ENCODE measurements around the gene LEMD2. TPM values are rescaled to one million over a fixed set of nuclear protein-coding genes. Genes with fewer than 3 reads are reported as not detected.

The LEMD2 gene
- total and polyA plus RNA-seq, 11 donors, result 21.2 to 51.3 (median 25.9) TPM

DNA sequence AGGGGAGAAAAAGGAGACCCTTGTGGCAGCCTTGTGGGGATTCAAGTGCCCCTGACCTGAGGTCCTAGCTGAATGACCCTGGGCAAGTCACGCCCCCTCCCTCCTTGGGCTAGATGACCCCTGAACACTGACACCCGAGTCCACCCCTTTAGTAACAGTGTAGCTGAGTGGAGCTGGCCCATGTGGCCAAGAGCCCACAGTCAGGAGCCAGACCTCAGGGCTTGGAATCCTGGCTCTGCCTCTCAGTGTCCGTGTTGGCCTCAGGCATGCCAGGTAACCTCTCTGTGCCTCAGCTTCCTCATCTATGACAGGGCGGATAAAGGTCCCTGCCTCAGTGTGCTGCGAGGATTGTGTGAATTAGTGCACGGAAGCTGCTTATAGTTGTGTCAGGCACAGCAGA lies 56.5 kb downstream of the LEMD2 start:
- H3K27ac ChIP-seq, result peak overlapping the region; percentile 42 to 91 (median 82)
- ATAC-seq (no peak), DNase-seq (no peak)
- no peaks in the 10 kb centered on the region for H3K9me3 ChIP-seq
- H3K4me1 ChIP-seq, result peaks cover 0 to 94% (median 40%) of the 10 kb centered on the region in 12 donors
- peaks cover 0 to 33% (median 0%) of the 10 kb centered on the region in 9 donors for H3K36me3 ChIP-seq
- TF ChIP-seq POLR2A (IDR thresholded peaks at IDR 0.05) (no peak), CTCF (IDR thresholded peaks at IDR 0.05) (no peak)
- no peak overlapping the region for H3K4me3 ChIP-seq
- 71 to 89% (median 85%) methylated on average over 3 to 6 of the region's 6 CpGs for WGBS, 4 donors
- intact Hi-C loops (cut with DNase I), result no loop called here
- no peaks in the 10 kb centered on the region for H3K27me3 ChIP-seq

- intact Hi-C loops (cut with DNase I), result no loop called here
- Histone ChIP-seq H3K27me3 (no peaks in the 10 kb centered on the region), H3K4me3 (no peak overlapping the region), H3K36me3 (peaks cover 0 to 33% (median 0%) of the 10 kb centered on the region in 9 donors), H3K4me1 (peaks cover 2 to 96% (median 43%) of the 10 kb centered on the region in 12 donors), H3K27ac (peak overlapping the region; percentile 42 to 91 (median 82)), H3K9me3 (no peaks in the 10 kb centered on the region)
- peak in 3 of 5 donors; percentile 26 to 62 (median 40) for DNase-seq
- WGBS, 4 donors, result 59 to 76% (median 64%) methylated on average over 8 to 9 of the region's 9 CpGs
- ATAC-seq, result peak in 2 of 4 donors; percentile 10 to 25
- no peak for TF ChIP-seq POLR2A (IDR thresholded peaks at IDR 0.05)
- no peak for TF ChIP-seq CTCF (IDR thresholded peaks at IDR 0.05)
These were observed 57.1 kb downstream of the LEMD2 start for GRCh38 chr6:33731751-33732282.

DNA sequence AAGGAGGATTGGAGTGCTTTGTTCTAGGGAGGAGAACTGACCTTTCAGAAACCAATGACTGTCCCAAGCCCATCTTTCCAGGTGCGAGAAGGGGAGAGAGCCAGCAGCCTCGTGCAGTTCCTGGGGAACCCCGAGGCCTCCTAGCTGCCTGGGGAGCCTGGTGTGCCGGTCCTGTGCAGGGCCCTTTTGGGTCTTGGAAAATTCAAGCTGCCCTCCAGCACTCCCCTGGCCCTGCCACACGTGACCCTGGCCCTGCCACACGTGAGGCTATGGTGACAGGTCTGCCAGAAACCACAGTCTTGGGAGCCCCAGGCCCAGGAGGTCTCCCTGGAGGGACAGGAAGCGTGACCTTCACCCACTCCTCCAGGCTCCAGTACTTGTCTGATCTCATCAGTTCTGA lies 57.9 kb downstream of the LEMD2 start:
- no peak for TF ChIP-seq POLR2A (IDR thresholded peaks at IDR 0.05)
- TF ChIP-seq CTCF (IDR thresholded peaks at IDR 0.05), result no peak
- Histone ChIP-seq H3K27me3 (no peaks in the 10 kb centered on the region), H3K4me1 (peaks cover 3 to 92% (median 41%) of the 10 kb centered on the region in 12 donors), H3K4me3 (no peak overlapping the region), H3K9me3 (no peaks in the 10 kb centered on the region), H3K27ac (peak overlapping the region; percentile 2 to 91 (median 82)), H3K36me3 (peaks cover 0 to 34% (median 0%) of the 10 kb centered on the region in 9 donors)
- 66 to 81% (median 73%) methylated on average over 7 of the region's 7 CpGs for WGBS, 4 donors
- intact Hi-C loops (cut with DNase I), result no loop called here
- DNase-seq (peak in 1 of 5 donors; percentile 27), ATAC-seq (no peak)

- Histone ChIP-seq H3K4me1 (peaks cover 3 to 88% (median 41%) of the 10 kb centered on the region in 12 donors), H3K27me3 (no peaks in the 10 kb centered on the region), H3K36me3 (peaks cover 0 to 34% (median 0%) of the 10 kb centered on the region in 9 donors), H3K4me3 (no peak overlapping the region), H3K27ac (peak overlapping the region; percentile 2 to 91 (median 82)), H3K9me3 (no peaks in the 10 kb centered on the region)
- 57 to 68% (median 66%) methylated on average over 9 to 10 of the region's 10 CpGs for WGBS, 4 donors
- DNase-seq (peak in 1 of 5 donors; percentile 64), ATAC-seq (peak; percentile 7 to 57 (median 24))
- TF ChIP-seq CTCF (IDR thresholded peaks at IDR 0.05) (no peak), POLR2A (IDR thresholded peaks at IDR 0.05) (no peak)
- intact Hi-C loops (cut with DNase I), result no loop called here
These were observed 58.3 kb downstream of the LEMD2 start for GRCh38 chr6:33730611-33731010.

Data from heart left ventricle (tissue), 16 donors.